HS-27A (cell line): ENCODE data around the gene DDC.
"Not testable (repeated sequence)": the region's sequence is repeated elsewhere in the genome, so short reads cannot be mapped to it uniquely, and the experiment has no call there.

ENCODE experiments used
- DNase-seq: peaks from one replicate; pipeline ENCODE4 v3.0.0-alpha.2; 2012; ENCODE audit warnings: low read depth, missing footprints

Gene DDC

GRCh38 chr7:50554431-50555322 lies 10.5 kb downstream of the DDC start:
- DNase-seq, result no peak

GRCh38 chr7:50553973-50554372 lies 11.2 kb downstream of the DDC start:
- DNase-seq, result no peak

DNA sequence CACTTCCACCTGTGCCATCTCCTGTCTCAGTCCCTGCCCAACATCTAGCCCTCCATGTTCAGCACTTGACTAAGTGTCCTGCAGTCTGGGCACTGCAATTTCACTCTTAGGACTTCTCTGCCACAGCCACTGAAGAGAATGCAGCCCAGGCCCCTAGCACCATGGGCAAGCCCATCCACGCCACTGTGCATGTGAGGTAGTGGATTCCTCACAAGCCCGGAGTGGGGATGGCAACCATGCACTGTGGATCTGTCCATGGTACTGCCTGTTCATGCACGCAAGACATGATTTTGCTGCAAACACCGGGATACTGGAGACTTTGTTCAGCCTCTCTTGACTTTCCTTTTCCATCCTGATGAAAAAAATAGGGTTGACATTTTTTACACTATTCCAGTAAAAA lies 12.3 kb downstream of the DDC start:
- DNase-seq, result no peak

GRCh38 chr7:50552139-50552538 lies 13.1 kb downstream of the DDC start:
- DNase-seq, result no peak

- not testable (repeated sequence) for DNase-seq
Observed at GRCh38 chr7:50545613-50546012, 19.6 kb downstream of the DDC start.

DNA sequence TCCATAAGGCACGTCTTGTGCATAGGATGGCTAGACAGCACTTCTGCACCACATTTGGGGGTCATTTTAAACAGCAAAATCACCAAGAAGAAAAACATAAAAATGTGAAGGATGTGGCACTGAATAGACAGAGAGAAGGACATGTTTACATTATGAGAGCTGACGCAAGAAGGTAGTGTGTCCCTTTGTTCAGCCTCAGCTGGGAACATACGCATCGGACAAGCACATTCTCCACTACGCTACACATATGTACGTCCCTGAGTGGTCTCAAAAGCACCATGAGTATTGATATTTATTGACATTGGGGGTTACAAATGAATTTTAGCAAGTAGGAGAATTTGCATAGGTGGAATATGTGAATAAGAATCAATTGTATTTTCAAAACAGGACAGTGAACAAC lies 20.2 kb downstream of the DDC start:
- DNase-seq, result no peak

DNA sequence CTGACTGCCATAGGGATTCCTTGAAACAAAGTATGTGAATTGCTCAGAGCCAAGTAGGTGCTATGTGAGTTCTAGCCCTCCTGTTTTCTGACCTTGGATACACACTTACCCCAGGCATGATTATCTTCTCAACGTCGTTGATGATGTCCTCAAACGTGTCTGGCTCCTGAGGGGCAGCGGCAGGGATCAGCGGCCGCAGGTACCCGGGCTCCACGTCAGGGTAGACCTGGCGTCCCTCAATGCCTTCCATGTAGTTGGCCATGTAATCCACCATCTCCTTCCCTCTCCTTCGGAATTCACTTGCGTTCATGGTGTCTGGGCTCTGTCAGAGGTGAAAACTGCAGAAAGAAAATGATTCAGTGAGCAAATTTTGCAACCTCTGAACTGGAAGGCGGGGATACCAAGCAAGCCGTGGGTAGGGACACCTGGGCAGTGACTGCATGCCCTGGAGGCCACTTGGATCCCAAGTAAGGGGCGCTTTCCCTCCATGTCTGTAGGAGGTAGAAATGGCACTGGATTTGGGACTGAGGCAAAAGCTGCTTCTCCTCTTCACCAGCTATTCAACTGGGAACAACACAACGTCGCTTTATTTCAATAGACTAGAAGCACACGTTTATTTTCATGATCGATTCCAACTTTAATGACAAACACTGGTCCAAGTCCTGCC lies 21.3 kb downstream of the DDC start:
- DNase-seq, result no peak

DNA sequence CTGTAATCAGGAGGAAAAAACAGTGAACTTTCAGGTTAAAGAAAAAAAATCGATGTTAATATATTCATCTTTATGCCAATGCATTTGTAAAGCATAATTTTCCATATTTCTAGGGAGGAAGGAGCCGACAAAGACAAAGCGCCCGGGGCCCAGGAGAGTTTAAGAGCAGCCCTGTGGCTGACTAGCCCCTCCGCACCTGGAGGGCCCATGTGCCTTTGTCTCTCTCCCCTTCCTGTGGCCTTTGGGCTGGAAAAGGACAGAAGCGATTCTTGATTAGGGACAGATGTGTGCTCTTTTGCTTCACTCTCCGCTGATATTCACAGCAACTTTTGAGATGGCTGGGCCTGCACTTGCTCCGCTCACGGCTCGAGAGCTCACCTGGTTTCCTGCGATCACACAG lies 23.1 kb downstream of the DDC start:
- DNase-seq, result no peak

DNA sequence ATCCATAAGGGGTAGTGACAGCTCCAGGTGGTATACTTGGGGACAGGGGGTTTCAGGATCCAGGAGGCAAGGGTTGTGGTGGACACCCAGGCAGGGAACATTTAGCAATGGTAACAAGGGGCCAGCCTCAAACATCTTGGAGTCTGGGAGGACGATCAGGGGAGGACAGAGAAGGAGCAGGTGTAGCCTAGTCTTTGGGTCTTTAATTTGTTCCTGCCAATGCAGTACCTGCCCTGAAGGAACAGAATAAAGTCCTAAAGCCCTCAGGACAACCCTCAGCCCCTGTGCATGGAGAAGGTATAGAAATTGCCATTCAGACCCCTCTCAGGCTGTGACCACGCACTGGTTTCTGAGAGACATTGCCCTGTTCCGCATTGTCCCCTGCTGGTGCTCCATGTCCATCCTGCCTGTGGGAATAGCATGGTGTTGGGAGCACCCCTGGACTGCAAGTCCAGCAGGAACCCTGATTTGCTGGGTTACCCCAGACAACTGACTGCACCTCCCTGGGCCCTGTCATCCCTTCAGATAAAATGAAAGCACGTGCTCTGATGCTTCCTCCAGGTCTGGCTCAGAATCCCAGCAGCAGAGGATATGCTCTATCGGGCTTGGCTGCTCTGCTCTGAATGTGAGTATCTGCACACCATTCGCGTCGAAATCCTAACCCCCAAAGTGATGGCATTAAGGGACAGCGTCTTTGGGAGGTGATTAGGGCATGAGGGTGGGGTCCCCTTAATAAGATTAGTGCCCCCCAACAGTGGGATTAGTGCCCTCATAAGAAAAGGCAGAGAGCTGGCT lies 24.2 kb downstream of the DDC start:
- no peak for DNase-seq

- DNase-seq, result no peak
Observed at GRCh38 chr7:50539725-50540124, 25.5 kb downstream of the DDC start.

GRCh38 chr7:50538478-50538877 lies 26.7 kb downstream of the DDC start:
- DNase-seq, result no peak

GRCh38 chr7:50537417-50537816 lies 27.8 kb downstream of the DDC start:
- no peak for DNase-seq

GRCh38 chr7:50535291-50535711 lies 29.9 kb downstream of the DDC start:
- peak; percentile 20 for DNase-seq

GRCh38 chr7:50534690-50535290 lies 30.4 kb downstream of the DDC start:
- DNase-seq, result peak; percentile 49

DNA sequence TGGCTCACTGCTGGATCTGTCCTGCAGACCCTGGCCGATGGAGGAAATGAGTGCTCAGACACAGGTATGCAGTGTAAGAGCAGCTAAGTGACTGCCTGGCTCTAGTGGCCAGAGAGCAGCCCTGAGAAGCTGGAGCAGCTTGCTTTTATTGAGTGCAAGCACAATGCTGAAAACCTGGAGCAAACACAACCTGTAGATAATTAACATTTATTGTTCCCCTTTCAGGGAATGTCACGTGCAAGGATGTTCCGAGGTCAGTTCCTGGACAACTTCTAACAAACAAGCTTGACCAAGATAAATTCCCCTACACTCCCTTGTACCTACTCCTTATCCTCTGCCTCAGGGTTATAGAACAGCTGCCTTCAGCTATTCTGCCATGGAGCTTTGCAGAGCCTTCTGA lies 31.3 kb downstream of the DDC start:
- no peak for DNase-seq

DNA sequence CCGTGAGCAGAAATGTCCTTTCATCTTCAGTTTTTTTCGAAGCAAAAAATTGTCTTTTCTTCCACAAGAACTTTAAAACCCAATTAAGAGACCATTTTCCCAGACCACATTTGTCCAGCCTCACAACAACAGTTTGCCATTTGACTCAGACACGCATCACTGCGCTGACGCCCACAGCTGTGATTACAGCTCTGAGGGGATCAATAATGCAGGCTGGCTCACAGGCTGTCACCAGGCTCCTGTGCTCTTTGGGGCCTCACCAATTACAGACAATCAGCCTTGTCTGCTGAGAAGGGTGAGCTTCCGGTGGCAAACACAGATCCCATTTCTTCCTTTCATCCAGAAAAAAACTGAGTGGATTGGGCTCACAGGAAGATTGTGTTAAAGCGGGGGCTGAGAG lies 33.3 kb downstream of the DDC start:
- no peak for DNase-seq

GRCh38 chr7:50531401-50531911 lies 33.7 kb downstream of the DDC start:
- DNase-seq, result no peak

- no peak for DNase-seq
Observed at GRCh38 chr7:50530766-50531165, 34.4 kb downstream of the DDC start.

- no peak for DNase-seq
Observed at GRCh38 chr7:50529093-50529862, 35.9 kb downstream of the DDC start.

DNA sequence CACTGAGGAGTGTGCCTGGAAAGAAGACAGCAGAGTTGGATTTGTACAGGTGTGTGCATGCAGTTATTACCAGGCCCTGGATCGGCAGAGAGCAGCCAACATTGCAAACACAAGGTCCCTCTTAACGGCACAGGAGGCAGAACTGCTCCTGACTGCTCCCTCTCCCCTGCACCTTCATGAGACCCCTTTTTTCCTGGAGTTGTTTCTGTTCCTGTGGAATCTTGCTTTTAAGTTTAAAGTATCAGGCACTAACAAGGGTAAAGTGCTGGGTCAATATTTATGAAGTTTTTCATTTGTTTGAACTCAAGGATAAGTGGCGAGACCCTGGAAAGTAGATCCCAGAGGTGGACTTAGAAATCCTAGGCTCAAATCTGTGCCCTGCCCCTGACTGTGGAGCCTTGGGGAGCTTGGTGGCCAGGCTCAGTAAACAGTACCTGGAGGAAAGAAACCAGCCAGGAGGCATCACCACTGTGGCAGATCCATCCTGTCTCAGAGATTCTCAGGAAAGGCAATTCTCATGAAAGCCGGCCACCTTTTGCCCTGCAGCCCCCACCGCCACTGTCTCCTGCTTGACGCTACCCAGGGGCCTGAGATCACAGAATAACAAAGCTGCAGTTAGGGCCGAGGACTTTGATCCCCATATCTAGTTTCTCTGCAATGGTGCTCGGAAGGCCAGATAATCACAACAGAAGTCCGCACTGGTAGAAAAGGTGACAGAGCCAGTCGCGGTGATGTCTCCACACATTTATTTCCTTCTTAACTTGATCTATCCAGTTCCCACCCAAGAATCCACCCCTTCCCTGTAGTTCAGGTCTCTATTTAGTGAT lies 36.7 kb downstream of the DDC start:
- DNase-seq, result no peak
